Endometrial microvascular endothelial cells (primary cell): Measurements from ENCODE around the gene HS3ST3A1. TPM values are rescaled to one million over a fixed set of nuclear protein-coding genes. Genes with fewer than 3 reads are reported as not detected.

Experiments used
- in situ Hi-C: cut with HindIII; loops from 2 replicates; pipeline ENCODE4 v1.10.0; 2017; ENCODE audit warnings: low sequenced_read_pairs, low pct_unique_long_range_greater_than_20kb; ENCODE audit errors: inconsistent ontology term
- total RNA-seq: library from RNA; depleted of rRNA; stranded (reverse); fragments of >200 nt; gene quantifications from one replicate; pipeline ENCODE4 v1.2.3, GENCODE V29; 2015; ENCODE audit errors: inconsistent ontology term

Gene HS3ST3A1
- total RNA-seq, 1 donor from 2014 or later: 0.46 TPM

DNA sequence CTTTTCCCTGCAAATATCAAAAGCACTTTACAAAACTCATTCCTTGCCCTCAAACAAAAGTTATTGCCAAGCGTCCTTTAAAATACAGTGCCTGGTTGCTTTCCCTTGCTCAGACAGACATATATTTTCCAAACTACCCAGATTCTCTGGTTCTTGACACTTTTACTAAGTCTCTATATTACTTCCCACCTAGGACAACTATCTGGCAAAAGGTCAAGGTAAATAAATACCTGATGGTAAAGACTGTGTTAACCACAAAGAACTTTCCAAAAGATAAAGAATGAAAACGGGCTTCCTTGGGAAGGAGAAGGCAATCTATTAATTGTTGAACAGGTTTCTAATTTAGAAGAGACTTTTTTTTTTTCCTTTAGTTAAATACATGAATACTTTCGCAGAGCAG is 1.9 kb downstream of the HS3ST3A1 start:
- in situ Hi-C loops: no loop called here

DNA sequence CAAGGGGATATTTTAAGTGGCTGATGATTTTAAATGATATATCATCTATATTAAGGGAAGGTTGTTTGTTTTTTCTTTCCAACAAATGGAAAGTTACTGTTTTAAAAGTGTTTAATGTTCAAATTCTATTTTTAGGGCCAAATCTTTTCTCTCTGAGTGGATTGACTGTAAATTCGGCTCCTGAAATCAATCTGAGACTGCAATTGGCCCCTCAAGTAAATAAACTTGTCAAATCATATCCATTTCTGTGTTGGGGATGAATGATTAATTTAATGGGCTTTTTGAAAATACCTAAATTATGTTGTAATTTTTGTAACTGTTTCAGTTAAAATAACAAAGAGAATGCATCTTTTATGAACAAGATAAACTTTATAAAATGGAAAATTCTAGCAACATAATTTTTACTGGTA is 2.6 kb downstream of the HS3ST3A1 start:
- in situ Hi-C loops: no loop called here

DNA sequence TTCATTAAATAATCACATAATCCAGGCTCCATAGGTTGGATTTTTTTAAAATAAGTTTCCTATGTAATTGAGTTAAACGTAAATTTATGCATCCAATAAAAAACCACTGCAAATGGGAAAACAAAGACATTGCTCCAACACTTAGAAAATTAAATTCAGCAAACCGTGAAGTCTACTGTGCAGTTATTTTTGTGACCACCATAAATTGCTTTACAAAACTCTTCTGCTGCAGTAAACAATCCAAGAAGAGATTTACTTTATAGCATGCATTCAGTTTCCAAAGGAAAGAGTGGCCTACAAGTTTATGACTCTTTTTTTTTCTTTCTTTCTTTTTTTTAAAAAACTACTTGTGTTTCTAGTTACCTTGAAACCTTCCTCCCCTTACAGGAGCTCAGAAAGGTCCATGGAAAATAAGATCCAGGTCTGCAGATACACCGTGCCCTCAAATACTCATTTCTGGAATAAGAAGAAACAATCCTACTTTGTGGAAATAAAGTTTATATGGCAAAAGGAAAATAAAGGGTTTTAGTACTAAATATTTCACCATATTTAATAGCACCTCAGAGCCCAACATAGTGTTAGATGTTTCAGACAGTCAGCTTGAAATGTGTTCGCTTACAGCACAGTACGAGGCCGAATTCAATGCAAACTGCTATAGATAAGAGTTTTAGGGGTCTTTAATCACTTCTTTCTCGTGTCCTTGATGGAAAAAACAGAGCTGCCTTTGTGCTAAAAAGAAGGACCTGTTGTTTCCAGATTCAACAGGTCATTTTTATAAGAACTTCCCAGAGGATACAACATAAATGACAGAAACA is 3.2 kb downstream of the HS3ST3A1 start:
- in situ Hi-C loops: no loop called here

DNA sequence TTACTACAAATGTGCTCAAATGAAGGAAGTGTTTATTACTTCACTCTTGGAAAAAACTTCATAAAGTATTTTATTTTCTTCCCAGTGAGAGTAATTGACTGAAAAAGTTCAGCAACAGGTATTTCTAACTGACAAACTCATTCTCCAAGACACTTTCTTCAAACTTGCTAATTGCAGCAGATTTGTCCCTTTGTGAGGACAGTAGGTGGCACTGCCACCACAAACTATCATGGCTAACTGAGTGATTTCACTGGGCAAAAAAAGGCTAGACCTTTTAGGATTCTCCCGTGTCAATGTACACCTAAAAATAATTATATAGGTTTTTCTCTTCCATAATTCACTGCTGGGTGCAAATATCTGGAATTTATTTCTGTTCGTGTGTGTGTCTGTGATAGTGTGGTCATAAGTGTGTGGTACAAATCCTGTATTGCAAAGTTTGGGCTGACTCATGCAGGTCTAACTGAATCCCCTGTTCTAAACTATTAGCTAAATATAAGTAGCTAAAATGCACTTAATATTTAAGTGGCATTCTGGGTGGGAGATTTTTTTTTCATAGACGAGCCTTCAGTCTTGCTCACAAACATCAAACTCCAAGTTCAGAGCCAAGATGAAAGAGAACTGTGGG is 3.9 kb downstream of the HS3ST3A1 start:
- in situ Hi-C loops: no loop called here

DNA sequence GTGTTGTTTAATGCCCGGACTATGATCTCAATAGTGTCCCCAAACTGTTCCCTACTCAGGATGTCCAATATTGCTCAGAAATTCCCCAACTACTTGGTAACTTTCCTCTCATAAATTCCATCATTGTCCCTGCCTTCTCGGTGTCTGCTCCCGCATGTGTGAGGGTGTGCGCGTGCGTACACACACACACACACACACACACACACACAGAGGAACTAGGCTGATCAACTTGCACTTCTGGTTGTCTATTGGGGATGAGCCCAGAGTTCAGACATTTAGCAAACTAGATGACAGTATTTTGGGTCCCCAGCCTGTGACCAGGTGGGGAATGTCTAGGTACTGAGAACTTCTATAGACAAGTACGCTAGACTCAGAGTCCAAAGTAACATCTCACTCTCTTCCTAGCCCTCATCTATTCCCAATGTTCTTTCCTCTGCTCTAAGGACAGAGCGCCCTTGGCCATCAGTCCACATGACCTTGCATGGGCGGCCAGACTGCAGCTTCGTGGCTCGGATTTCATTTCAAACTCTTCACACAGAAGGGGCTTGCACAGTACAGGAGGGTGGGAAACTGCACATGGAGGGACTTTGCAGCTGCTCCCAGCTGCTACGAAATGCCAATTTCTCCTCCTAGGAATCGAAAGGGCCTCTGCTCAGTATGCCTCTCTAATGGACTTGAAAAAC is 5.3 kb downstream of the HS3ST3A1 start:
- in situ Hi-C loops: no loop called here

DNA sequence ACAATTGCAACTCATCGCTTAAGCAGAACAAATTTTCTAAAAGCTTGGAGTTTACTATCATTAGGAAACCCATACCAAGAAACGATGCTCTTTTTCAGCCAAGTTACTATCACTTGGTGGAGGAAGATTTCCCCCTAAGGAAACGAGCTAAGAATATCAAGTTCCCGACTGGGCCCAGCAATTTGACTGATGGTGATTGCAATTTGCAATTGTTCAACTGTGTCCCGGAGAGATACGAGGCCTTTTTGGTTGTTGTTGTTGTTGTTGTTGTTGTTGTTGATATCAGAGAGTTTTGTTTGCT is 6.2 kb downstream of the HS3ST3A1 start:
- in situ Hi-C loops: no loop called here

DNA sequence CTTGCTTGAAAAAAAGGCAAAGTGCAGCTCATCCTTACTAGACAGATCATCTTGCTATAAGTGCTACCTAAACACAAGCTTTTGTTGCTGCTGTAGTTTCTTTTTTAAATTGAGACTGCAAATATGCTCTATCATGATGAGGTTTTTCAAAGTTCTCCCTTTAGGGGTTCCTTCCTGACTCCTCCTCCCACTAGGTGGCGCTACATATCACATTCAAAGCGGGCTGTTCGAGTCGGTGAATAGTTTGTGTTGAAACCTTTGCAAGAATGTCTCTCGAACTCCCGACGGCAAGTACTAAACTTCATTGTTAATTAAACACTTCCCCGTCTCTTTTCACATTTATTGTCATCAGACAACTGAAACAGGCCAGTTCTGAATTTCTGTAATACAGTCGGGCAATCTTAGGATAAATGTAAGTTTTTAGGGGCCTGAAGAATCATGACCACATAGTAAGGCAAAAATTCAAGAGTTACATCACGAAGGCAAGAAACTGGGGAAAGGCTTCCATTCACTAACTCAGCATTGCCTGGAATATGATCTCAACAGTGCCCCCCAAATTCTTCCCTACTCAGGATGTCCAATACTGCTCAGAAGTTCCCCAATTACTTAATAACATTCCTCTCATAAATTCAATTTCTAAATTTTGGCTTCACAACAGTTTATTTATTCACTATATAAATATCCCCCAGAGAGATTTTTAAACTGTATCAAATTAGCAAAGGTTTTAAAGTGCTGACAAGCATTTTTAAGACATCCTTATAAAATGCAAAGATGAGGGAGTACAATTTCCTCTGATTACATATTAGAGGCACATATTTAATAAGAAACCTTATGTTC is 6.7 kb downstream of the HS3ST3A1 start:
- in situ Hi-C loops: no loop called here

DNA sequence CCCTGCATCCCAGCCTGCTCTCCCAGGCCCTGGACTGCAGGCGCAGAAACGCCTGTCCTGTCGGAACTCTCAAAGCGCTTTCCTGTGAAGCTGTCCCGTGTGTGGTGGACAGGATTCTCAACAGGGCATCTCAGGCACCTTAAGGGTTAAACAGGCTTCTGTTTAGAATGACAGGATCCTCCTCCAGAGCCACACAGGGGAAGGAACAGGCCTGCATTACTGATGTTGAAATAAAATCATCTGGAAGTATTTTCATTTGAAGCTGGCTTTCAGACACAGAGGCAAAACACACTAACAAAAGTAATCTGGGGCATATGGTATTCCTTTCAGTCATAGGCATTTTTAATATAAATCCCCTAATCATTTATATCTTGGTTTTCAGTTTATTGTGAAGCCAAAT is 7.4 kb downstream of the HS3ST3A1 start:
- in situ Hi-C loops: no loop called here

DNA sequence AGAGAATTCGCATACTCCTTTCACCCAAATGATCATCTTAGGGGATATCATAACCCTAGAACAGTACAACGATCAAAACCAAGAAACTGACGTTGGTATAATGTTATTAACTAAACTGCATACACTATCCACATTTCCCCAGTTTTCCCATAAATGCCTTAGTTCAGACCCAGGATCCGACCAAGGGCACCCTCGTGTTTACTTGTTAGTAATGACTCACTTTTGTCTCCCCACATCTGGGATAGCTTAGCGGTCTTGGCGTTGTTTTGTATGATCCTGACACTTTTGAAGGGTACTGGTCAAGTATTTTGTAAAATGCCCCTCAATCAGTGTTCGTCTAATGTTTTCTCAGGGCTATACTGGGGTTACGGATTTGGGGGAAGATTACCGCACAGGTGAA is 8.0 kb downstream of the HS3ST3A1 start:
- in situ Hi-C loops: no loop called here

DNA sequence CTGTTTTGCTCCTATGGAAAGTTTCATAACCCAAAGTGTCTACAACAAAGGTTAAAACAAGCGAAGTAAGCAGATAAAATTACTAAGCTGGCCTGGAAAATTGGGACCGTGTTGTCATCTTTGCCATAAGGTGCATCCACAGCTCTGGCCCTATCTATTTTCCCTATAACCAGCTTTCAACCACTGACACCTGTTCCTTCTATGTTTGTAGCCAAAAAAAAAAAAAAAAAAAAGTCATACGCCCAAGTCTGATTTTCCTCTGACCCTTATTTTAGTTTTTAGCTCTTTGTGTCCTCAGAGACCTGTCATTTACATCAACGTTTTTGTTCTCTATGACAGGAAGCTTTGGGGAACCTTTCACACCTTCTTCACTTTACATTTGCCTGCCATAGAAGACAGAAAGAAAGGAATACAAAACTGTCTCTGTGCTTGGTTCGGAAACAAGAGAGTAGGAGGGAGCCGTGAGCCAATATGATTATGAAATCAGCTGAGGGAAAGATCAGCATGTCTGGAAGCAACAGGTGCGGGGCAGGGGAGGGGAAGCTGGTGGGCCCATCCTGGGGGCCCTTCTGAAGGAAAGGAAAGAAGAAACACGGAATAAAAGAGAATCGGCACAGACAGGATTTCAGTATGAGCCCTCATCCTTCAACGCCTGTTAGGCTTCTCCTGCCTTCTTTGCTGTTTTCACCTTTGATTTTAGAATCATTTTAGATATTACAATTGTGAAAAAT is 8.5 kb downstream of the HS3ST3A1 start:
- in situ Hi-C loops: no loop called here

DNA sequence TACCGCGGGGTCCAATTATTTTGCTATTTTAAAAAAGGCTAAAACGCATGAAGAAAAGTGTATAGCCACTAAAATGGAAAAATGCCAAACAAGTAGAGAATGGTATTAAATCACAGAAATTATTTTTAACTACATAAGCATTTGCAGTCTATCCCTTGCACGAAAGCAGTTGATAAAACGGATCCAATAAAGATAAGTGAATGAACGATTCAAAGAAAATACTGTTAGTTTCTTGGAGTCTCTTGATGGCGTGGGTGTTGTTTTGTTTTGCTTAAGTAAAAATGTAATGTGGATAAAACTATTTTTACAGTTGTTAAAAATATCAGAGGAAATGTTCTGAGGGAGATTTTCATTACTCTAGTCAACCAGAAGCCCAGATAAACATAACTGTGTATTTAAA is 9.3 kb downstream of the HS3ST3A1 start:
- in situ Hi-C loops: no loop called here

DNA sequence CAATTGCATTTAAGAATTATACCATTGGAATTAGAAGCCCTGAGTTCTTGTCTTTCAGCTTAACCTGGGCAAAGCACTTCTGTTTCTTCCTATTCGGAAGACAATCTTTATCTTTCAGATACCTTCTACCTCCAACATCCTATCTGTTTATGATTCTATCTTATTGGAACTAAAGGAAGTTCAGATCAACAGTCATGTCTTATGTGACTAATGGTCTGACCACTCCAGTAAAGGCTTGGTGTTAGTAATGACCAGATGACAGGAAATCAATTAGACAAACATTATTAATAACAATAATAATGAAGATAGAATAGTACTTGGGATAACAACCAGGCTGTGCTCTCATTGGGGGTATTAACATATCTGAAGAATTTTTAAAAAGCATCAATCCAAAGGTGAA is 11.3 kb downstream of the HS3ST3A1 start:
- in situ Hi-C loops: no loop called here

DNA sequence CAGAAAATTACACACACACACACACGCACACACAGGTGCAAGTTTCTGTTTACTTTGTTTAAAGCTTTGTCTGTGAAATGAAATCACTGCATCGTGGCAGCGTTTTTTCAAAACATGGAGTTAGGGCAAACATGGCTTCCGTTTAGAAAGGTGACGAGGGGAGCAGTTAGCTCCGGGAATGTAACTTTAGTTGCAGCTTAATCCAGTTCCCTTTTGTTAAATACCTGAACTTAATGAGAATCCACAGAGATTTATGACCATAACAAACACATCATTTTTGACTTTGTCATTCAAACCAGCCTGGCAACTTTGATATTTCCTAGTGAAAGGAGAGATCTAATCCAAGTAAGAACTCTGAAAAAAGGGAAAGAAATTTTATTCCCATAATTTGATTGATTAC is 12.1 kb downstream of the HS3ST3A1 start:
- in situ Hi-C loops: no loop called here

DNA sequence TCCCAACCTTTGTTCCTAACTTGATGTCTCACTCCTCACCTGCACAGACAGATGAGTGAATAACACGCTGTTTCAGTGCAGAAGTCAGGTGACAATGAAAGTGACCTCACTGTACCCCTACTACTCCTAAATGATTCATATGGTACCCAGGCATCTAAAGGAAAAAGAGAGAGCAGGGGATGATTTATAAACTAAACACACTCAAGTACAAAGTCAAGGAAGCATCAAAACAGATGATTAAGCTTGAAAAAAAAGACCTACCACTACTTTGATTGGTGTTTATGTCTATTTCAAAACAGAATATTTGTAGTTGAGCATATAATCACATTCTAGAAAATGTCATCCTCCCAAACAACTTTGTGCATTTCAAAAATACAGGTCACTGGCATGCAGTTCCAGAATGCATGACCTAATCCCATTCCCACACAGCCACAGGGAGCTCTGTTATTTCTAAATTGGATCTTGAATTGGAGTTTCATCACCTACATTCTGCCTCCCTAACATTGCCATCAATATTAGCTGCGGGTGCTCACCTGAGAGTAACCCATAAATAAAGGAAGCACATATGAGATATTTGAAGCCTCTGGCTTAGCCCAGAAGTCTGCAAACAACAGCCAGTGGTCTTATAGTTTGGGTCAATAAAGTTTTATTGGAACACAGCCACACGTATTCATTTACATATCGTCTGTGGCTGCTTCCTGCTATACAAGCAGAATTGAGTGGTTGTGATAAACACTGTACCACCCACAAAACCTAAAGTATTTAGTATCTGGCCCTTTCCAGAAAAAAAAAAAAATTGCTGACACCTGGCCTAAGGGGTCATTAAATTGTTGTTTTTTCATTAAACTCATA is 14.0 kb downstream of the HS3ST3A1 start:
- in situ Hi-C loops: no loop called here

DNA sequence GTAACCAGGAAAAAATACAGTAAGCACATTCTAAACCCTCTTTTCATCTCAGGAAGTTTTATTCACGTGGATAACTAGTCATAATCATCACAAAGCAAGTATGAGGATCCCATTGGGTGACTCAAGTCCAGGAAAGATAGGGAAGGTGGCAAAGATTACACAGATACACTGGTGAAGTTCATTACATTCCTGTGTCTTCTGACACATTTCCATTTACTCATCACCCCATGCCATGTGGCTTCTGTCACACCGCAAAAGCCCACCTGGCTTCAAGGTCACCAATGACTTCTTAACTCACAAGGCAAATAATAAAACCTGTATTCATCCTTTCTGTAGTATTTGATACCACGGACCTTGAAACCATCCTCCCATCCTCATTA is 17.0 kb downstream of the HS3ST3A1 start:
- in situ Hi-C loops: no loop called here

DNA sequence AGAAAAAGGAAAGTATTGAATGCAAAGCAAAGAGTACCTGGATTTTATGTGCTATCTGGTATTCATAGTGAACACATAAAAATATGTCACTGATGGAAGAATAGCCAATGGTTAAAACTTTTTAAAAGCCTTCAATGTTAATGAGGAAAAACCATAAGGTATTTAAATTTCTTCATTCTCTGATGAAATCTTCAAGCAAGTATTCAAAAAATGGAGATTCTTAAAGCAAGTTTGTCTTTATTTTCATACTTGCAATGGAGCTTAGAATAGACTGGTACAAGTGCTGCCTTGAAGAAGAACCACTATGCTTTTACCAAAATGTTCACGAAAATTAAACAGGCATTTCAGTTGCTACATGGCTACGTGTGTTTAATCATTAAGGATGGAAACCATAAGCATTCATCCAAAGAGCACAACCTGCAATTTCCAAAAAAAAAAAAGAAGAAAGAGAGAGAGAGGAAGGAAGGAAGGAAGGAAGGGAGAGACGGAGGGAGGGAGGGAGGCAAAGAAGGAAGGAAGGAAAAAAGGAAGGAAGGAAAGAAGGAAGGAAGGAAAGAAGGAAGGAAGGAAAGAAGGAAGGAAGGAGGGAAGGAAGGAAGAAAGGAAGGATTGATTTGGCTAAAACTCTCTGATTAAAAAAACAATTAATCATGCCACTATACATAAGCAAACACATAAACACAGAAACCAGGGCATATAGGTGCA is 17.6 kb downstream of the HS3ST3A1 start:
- in situ Hi-C loops: no loop called here

DNA sequence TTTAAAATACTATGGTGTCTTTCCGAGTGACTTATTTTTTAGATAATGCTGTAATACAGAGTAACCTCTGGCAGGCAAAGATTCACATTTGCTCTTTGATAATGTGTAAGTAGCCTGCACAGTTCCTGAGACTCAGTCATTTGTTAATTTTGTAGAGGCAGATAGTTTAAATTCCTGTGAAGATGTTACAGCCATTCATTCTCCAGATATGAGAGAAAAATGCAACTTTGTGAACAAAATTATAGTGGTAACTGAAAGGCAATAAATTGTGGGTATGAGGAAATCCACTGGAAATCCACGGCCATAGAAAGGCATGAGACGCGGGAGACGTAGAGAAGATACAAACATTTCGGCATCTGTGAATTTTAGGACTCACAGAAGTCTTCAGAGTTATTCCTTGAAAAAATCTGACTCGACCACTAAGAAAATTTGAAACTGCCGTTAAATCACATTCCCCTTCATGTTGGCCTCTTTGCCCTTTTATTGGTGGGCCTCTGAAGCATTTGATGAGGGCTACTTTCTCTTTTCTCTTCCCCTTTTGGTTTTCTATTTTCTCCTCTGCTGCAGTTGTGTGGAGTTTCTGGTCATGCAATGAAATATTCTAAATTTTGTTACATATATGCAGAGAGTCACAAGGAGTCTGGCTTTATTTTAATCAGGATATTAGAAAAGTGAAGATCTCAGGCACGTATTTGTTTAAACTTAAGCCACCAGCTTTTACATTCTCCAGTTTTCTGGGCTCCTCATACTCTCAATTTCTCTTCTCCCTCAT is 18.8 kb downstream of the HS3ST3A1 start:
- in situ Hi-C loops: no loop called here
